ENCODE data around the gene ING3. TPM values are rescaled to one million over a fixed set of nuclear protein-coding genes. Genes with fewer than 3 reads are reported as not detected.
"Not testable (repeated sequence)": the region's sequence is repeated elsewhere in the genome, so short reads cannot be mapped to it uniquely, and the experiment has no call there.

The ING3 gene
- total and polyA plus RNA-seq, 3 experiments from 2014 or later = 24.4 to 31.6 (median 30.7) TPM

DNA sequence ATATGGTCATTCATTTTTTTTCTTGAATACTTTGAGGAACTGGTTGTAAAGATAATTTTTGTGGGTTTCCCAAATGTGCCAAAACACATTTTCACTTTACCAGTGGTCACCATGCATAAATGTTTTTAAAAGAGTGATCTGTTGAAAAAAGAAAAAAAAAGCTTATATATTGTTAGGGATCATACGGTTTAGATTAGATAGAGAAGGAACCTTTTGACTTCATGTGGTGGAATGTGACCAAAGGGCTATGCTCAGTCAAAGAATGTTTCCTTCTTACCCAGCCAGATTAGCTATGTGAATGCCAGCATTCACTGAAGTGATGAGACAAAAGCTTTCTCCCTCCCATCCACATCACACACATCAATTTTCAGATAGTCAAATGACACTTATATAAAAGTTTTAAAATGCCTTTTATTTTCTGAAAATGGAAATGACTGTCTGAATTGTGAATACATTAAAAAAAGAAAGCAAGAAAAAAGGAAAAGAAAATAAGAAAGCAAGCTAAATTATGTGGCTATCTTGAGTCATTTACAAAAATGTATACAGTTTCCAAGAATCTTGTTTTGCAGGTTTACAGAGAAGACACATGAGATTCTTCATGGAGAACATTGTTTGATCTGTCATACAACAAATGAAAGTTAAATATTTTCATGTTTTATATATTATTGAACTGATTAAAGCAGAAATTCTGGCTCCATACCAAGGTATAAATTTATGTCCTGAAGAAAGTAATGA is 29.4 kb downstream of the ING3 start:
- peaks cover 2 to 12% of the 10 kb centered on the region in 2 donors for H3K27me3 Mint-ChIP-seq
- POLR2A ChIA-PET = interaction anchor here (1.1 kb wide), 1 partner anchor 30 kb away, joined by 4 read pairs; the partner anchor contains the start of gene ING3

DNA sequence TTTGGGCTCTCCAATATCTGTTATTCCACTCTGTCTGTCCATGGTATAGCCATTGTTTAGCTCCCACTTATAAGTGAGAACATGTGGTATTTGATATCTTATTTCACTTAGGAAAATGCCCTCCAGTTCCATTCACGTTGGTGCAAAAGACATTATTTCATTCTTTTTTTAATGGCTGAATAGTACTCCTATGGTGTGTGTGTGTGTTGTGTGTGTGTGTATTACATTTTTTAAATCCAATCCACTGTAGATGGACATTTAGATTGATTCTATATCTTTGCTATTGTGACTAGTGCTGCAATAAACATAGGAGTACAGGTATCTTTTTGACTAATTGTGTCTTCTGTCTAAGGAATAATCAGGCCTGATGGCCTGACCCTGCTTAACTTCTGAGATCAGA is 30.5 kb downstream of the ING3 start:
- H3K27ac ChIP-seq (ENCODE audit: low read depth, low read length) = no peak overlapping the region
- no peaks in the 10 kb centered on the region for H3K9me3 ChIP-seq (ENCODE audit: low read length)
- no peak for DNase-seq
- no peak overlapping the region for H3K4me3 ChIP-seq (ENCODE audit: low read length)
- POLR2A ChIA-PET = no interaction called here
- CTCF ChIA-PET = no interaction called here
- no peaks in the 10 kb centered on the region for H3K27me3 ChIP-seq (ENCODE audit: insufficient read depth, low read length, poor library complexity, severe bottlenecking)
- no peaks in the 10 kb centered on the region for H3K4me1 ChIP-seq (ENCODE audit: insufficient read depth, low read length)
- H3K4me3 Mint-ChIP-seq = no peak overlapping the region
- no peaks in the 10 kb centered on the region for H3K9me3 Mint-ChIP-seq
- H3K27me3 Mint-ChIP-seq = peaks cover 4 to 21% of the 10 kb centered on the region in 2 donors
- no peak overlapping the region for H3K27ac Mint-ChIP-seq
- peaks cover 0 to 5% (median 5%) of the 10 kb centered on the region in 3 donors for H3K4me1 Mint-ChIP-seq
- no peaks in the 10 kb centered on the region for H3K36me3 ChIP-seq (ENCODE audit: insufficient read depth, low read length)
- H3K36me3 Mint-ChIP-seq = peaks cover 0 to 10% (median 0%) of the 10 kb centered on the region in 3 donors

More for the DNA sequence above, 29.4 kb downstream of the ING3 start:
- Histone ChIP-seq H3K27ac (ENCODE audit: low read depth, low read length) (no peak overlapping the region), H3K36me3 (ENCODE audit: insufficient read depth, low read length) (peaks cover 3% of the 10 kb centered on the region), H3K4me3 (ENCODE audit: low read length) (no peak overlapping the region), H3K27me3 (ENCODE audit: insufficient read depth, low read length, poor library complexity, severe bottlenecking) (no peaks in the 10 kb centered on the region), H3K9me3 (ENCODE audit: low read length) (no peaks in the 10 kb centered on the region), H3K4me1 (ENCODE audit: insufficient read depth, low read length) (no peaks in the 10 kb centered on the region)
- Mint-ChIP-seq H3K36me3 (peaks cover 0 to 20% (median 2%) of the 10 kb centered on the region in 3 donors), H3K27ac (no peak overlapping the region), H3K4me3 (no peak overlapping the region), H3K9me3 (no peaks in the 10 kb centered on the region), H3K4me1 (peaks cover 0 to 5% (median 5%) of the 10 kb centered on the region in 3 donors)
- no peak for DNase-seq
- CTCF ChIA-PET = interaction anchor here (1.4 to 3.1 kb wide), 2 partner anchors 8 to 20 kb away, joined by 3 to 13 read pairs; partner anchors contain the start of gene CPED1

DNA sequence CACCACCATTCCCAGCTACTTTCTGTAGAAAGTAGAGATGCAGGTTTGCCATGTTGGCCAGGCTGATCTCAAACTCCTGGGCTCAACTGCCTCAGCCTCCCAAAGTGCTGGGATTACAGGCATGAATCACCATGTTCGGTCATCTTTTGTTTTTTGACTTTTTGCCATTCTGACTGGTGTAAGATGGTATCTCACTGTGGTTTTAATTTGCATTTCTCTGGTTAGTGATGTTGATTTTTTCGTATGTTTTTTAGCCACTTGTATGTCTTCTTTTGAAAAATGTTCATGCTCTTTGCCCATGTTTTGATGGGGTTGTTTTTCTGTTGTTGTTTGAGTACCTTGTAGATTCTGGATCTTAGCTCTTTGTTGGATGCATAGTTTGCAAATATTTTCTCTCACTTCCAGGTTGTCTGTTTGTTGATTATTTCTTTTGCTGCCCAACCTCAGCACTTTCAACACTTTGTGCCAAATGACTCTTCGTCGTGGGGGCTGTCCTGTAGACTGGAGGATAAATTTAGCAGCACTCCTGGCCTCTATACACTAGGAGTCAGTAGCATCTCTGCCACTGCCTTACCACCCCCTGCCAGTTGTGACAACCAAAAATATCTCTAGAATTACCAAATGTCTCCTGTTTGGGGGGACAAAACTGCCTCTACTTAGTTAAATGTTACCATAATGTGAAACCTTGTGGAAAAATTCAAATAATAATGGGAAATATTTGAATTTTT is 31.5 kb downstream of the ING3 start:
- no peak overlapping the region for H3K27ac ChIP-seq (ENCODE audit: low read depth, low read length)
- Mint-ChIP-seq H3K4me3 (no peak overlapping the region), H3K27me3 (peaks cover 8 to 30% of the 10 kb centered on the region in 2 donors), H3K36me3 (peaks cover 0 to under 1% (median 0%) of the 10 kb centered on the region in 3 donors), H3K27ac (peak overlapping the region in 1 of 8 donors; percentile 1), H3K4me1 (peaks cover 0 to 5% (median 5%) of the 10 kb centered on the region in 3 donors), H3K9me3 (no peaks in the 10 kb centered on the region)
- no peak overlapping the region for H3K4me3 ChIP-seq (ENCODE audit: low read length)
- no peaks in the 10 kb centered on the region for H3K9me3 ChIP-seq (ENCODE audit: low read length)
- POLR2A ChIA-PET = no interaction called here
- no peaks in the 10 kb centered on the region for H3K36me3 ChIP-seq (ENCODE audit: insufficient read depth, low read length)
- H3K4me1 ChIP-seq (ENCODE audit: insufficient read depth, low read length) = no peaks in the 10 kb centered on the region
- no peaks in the 10 kb centered on the region for H3K27me3 ChIP-seq (ENCODE audit: insufficient read depth, low read length, poor library complexity, severe bottlenecking)
- DNase-seq = no peak
- CTCF ChIA-PET = no interaction called here

DNA sequence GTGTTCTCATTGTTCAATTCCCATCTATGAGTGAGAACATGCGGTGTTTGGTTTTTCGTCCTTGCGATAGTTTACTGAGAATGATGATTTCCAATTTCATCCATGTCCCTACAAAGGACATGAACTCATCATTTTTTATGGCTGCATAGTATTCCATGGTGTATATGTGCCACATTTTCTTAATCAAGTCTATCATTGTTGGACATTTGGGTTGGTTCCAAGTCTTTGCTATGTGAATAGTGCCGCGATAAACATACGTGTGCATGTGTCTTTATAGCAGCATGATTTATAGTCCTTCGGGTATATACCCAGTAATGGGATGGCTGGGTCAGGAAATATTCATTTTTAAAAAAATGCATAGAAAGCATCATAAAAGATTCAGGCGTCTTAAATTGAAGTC is 33.0 kb downstream of the ING3 start:
- DNase-seq; H3K27ac ChIP-seq (ENCODE audit: low read depth, low read length); H3K9me3 ChIP-seq (ENCODE audit: low read length); H3K27ac Mint-ChIP-seq; H3K36me3 ChIP-seq (ENCODE audit: insufficient read depth, low read length); CTCF ChIA-PET; H3K9me3 Mint-ChIP-seq; H3K4me3 ChIP-seq (ENCODE audit: low read length); H3K36me3 Mint-ChIP-seq; H3K27me3 ChIP-seq (ENCODE audit: insufficient read depth, low read length, poor library complexity, severe bottlenecking); H3K4me1 ChIP-seq (ENCODE audit: insufficient read depth, low read length); POLR2A ChIA-PET; H3K4me3 Mint-ChIP-seq: not testable (repeated sequence)
- Mint-ChIP-seq H3K27me3 (peaks cover 8 to 45% of the 10 kb centered on the region in 2 donors), H3K4me1 (peaks cover 9 to 18% (median 17%) of the 10 kb centered on the region in 3 donors)

DNA sequence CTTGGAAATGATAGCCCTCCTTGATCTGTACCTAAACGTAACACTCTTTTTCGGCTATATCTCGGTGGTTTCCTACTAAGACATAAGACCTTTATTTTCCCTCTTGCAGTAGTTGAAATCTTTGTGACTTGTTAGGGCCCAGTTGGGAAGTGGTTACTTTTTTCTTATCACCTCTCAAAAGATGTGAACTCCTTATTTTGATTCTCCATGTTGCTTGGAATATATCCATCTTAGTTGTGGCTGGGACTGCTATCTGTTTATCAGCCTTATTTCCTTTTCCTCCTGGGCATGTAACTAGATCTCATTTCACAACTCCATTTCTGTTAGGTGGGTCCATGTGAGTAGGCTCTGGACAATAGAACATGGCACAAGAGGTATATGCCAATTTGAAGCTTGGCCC is 33.8 kb downstream of the ING3 start:
- CTCF ChIA-PET = no interaction called here
- Mint-ChIP-seq H3K27me3 (peaks cover 16 to 53% of the 10 kb centered on the region in 2 donors), H3K4me3 (no peak overlapping the region), H3K4me1 (peaks cover 12 to 24% (median 24%) of the 10 kb centered on the region in 3 donors), H3K9me3 (no peaks in the 10 kb centered on the region), H3K27ac (no peak overlapping the region), H3K36me3 (no peaks in the 10 kb centered on the region)
- Histone ChIP-seq H3K9me3 (ENCODE audit: low read length) (no peaks in the 10 kb centered on the region), H3K4me3 (ENCODE audit: low read length) (no peak overlapping the region), H3K27me3 (ENCODE audit: insufficient read depth, low read length, poor library complexity, severe bottlenecking) (peaks cover 15% of the 10 kb centered on the region), H3K27ac (ENCODE audit: low read depth, low read length) (no peak overlapping the region), H3K4me1 (ENCODE audit: insufficient read depth, low read length) (peaks cover 14% of the 10 kb centered on the region), H3K36me3 (ENCODE audit: insufficient read depth, low read length) (no peaks in the 10 kb centered on the region)
- DNase-seq = no peak
- POLR2A ChIA-PET = no interaction called here

DNA sequence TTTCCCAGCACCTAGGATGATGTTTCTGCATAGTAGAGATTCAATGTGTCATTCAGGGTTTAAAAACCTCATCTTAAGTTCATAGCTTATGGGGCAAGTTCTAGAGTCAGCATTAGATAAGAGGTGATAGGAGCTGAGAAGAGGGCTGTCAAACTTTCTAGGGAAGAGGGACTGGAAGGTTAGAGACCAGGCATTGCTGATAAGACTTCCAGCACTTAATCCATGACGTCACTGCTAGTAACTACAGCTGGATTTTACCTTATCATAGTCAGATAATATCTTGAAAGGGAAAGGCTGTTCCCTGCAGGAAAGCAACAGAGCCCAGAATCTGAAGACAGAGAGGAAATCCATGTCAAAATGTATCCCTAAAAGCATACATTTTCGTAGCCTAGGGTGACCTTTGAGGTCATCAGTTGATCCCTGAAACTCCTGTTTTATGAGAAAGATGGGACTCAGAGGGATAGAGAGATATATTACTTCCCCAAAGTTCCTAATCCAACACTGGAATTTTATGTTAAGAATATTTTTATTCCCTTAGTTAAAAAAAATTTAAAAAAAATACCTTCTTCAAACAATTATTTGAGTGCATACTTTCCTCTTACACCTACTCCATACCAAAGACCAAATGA is 34.7 kb downstream of the ING3 start:
- ChIA-PET CTCF (interaction anchor here (1.3 kb wide), 1 partner anchor 9 kb away, joined by 3 read pairs; no protein-coding TSS in a partner anchor), POLR2A (no interaction called here)
- Mint-ChIP-seq H3K27ac (no peak overlapping the region), H3K27me3 (peaks cover 24 to 62% of the 10 kb centered on the region in 2 donors), H3K36me3 (no peaks in the 10 kb centered on the region), H3K4me3 (no peak overlapping the region), H3K4me1 (peaks cover 12 to 24% (median 24%) of the 10 kb centered on the region in 3 donors), H3K9me3 (no peaks in the 10 kb centered on the region)
- H3K9me3 ChIP-seq (ENCODE audit: low read length) = no peaks in the 10 kb centered on the region
- peaks cover 21% of the 10 kb centered on the region for H3K27me3 ChIP-seq (ENCODE audit: insufficient read depth, low read length, poor library complexity, severe bottlenecking)
- no peaks in the 10 kb centered on the region for H3K36me3 ChIP-seq (ENCODE audit: insufficient read depth, low read length)
- no peak overlapping the region for H3K4me3 ChIP-seq (ENCODE audit: low read length)
- H3K4me1 ChIP-seq (ENCODE audit: insufficient read depth, low read length) = peaks cover 14% of the 10 kb centered on the region
- no peak for DNase-seq
- H3K27ac ChIP-seq (ENCODE audit: low read depth, low read length) = no peak overlapping the region

DNA sequence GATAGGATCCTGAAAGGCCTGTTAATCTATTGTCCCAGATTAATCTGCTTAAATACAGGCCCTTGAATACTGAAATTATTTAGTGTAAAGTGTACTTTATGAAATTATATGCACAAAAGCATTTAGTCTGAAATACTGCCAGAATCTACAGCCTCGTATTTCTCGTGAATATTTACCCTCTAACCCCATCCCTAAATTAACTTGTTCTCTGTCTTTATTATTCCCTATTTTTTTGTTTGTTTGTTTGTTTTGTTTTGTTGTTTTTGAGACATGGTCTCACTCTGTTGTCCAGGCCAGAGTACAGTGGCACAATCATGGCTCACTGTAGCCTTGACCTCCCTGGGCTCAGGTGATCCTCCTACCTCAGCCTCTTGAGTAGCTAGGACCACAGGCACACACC is 35.3 kb downstream of the ING3 start:
- Histone ChIP-seq H3K27ac (ENCODE audit: low read depth, low read length) (no peak overlapping the region), H3K36me3 (ENCODE audit: insufficient read depth, low read length) (no peaks in the 10 kb centered on the region), H3K4me1 (ENCODE audit: insufficient read depth, low read length) (peaks cover 14% of the 10 kb centered on the region), H3K4me3 (ENCODE audit: low read length) (no peak overlapping the region), H3K27me3 (ENCODE audit: insufficient read depth, low read length, poor library complexity, severe bottlenecking) (peaks cover 21% of the 10 kb centered on the region), H3K9me3 (ENCODE audit: low read length) (no peaks in the 10 kb centered on the region)
- POLR2A ChIA-PET = no interaction called here
- CTCF ChIA-PET = interaction anchor here (1.3 to 4.3 kb wide), 5 partner anchors 8 to 96 kb away, joined by 3 to 37 read pairs (median 9); no protein-coding TSS in a partner anchor
- Mint-ChIP-seq H3K36me3 (no peaks in the 10 kb centered on the region), H3K9me3 (no peaks in the 10 kb centered on the region), H3K27ac (no peak overlapping the region), H3K27me3 (peaks cover 27 to 68% of the 10 kb centered on the region in 2 donors), H3K4me3 (no peak overlapping the region), H3K4me1 (peaks cover 12 to 24% (median 24%) of the 10 kb centered on the region in 3 donors)
- DNase-seq = no peak
